Activated CD4-positive, alpha-beta memory T cell treated with anti-CD3 and anti-CD28 coated beads, Interleukin-2, amount 10 ng/mL, durations not matched to agents 7 days and 5 days (primary cell): ENCODE results near the gene OR8B2. TPM values are rescaled to one million over a fixed set of nuclear protein-coding genes. Genes with fewer than 3 reads are reported as not detected.
"Not testable (repeated sequence)": the region's sequence is repeated elsewhere in the genome, so short reads cannot be mapped to it uniquely, and the experiment has no call there.

Source experiments
- CTCF ChIA-PET: fragments of 350-600 bp; sonication (Branson Sonifier 250); formaldehyde crosslinking; loops from one replicate; lab custom pipeline; 2021; ENCODE audit warnings: antibody characterized with exemption, inconsistent platforms; lab: Charles Lee
- POLR2A ChIA-PET: fragments of 350-600 bp; sonication (Branson Sonifier 250); formaldehyde crosslinking; loops from one replicate; lab custom pipeline; 2021; ENCODE audit warnings: antibody characterized with exemption; lab: Charles Lee
- DNase-seq: peaks from one replicate; pipeline ENCODE4 v3.0.0-alpha.2; 2020
- H3K27ac Mint-ChIP-seq: one replicate; pipeline ENCODE4 v1.8.0; 2021; ENCODE audit warnings: mild to moderate bottlenecking, mixed read lengths
- H3K27me3 Mint-ChIP-seq: one replicate; pipeline ENCODE4 v1.8.0; 2021; ENCODE audit warnings: mixed read lengths
- H3K36me3 Mint-ChIP-seq: one replicate; pipeline ENCODE4 v1.8.0; 2021; ENCODE audit warnings: low read depth, mixed read lengths
- H3K4me1 Mint-ChIP-seq: one replicate; pipeline ENCODE4 v1.8.0; 2021; ENCODE audit warnings: mixed read lengths
- H3K4me3 Mint-ChIP-seq: one replicate; pipeline ENCODE4 v1.8.0; 2021; ENCODE audit warnings: mild to moderate bottlenecking, mixed read lengths
- H3K9me3 Mint-ChIP-seq: one replicate; pipeline ENCODE4 v1.8.0; 2021; ENCODE audit warnings: mixed read lengths
- total RNA-seq, 2 experiments: library from RNA; stranded (reverse); gene quantifications; one replicate each; pipeline ENCODE4 v1.2.3, GENCODE V29; 2021

Gene OR8B2, protein sequence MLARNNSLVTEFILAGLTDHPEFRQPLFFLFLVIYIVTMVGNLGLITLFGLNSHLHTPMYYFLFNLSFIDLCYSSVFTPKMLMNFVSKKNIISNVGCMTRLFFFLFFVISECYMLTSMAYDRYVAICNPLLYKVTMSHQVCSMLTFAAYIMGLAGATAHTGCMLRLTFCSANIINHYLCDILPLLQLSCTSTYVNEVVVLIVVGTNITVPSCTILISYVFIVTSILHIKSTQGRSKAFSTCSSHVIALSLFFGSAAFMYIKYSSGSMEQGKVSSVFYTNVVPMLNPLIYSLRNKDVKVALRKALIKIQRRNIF
- total RNA-seq = not detected

DNA sequence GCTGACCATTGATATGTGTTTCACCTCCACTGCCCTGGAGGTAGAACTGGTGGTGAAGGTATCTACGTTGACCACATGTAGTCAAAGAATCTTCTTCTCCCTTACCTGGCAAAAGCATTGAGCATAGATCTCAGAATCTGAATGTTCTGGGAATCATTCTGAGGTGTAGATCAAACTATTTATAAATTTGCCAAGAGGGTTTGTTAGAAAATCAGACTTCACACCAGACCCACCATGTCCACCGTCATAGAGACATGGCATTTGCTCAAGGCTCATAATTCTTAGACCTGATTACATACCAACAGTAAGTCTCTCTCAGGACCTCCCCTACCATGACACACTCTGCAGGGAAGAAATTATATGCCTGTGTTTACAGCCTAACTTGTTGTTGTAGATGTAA, at the start of gene OR8B2:
Gene OR8B2 (minus strand): TSS at position 101 of the 400 bp plus-strand sequence. CDS start 1,156 bp downstream, outside the sequence.
- peaks cover 2% of the 10 kb centered on the region for H3K9me3 Mint-ChIP-seq
- ChIA-PET CTCF (no interaction called here), POLR2A (no interaction called here)
- no peak within 1 kb of the TSS for H3K27ac Mint-ChIP-seq
- H3K4me3 Mint-ChIP-seq = no peak within 1 kb of the TSS
- H3K36me3 Mint-ChIP-seq = no peaks in the 10 kb centered on the region
- no peaks in the 10 kb centered on the region for H3K27me3 Mint-ChIP-seq
- no peak for DNase-seq
- no peaks in the 10 kb centered on the region for H3K4me1 Mint-ChIP-seq

GRCh38 chr11:124429599-124429998, 45.3 kb upstream of the OR8B2 start:
- Mint-ChIP-seq H3K4me3 (no peak overlapping the region), H3K9me3 (peaks cover 8% of the 10 kb centered on the region), H3K36me3 (no peaks in the 10 kb centered on the region), H3K27me3 (no peaks in the 10 kb centered on the region), H3K4me1 (no peaks in the 10 kb centered on the region), H3K27ac (no peak overlapping the region)
- no peak for DNase-seq
- CTCF ChIA-PET = no interaction called here
- POLR2A ChIA-PET = no interaction called here

DNA sequence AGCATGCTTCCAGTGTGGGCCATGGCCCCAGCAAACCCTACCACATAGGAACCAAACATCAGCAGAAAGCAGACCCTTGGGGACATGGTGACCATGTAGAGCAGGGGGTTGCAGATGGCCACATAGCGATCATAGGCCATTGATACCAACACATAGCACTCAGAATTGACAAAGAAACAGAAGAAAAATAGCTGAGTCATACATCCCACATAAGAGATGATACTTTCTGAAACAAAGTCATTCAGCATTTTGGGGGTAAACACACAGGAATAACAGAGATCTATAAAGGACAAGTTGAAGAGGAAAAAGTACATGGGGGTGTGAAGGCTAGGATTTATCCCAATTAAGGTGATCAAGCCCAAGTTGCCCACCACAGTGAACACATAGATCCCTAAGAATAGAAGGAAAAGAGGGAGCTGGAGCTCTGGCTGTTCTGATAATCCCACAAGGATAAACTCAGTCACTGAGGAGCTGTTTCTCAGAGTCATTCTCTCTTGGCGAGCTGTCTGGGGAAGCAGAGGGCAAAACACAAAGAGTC, 40.2 kb upstream of the OR8B2 start, which contains the start of gene OR8B4:
Gene OR8B4 (minus strand): TSS at position 488 of the 538 bp plus-strand sequence. CDS start 0 bp downstream, at position 488.
- Mint-ChIP-seq H3K27ac (no peak within 1 kb of the TSS), H3K4me3 (no peak within 1 kb of the TSS), H3K27me3 (peaks cover 5% of the 10 kb centered on the region), H3K9me3 (peaks cover 4% of the 10 kb centered on the region), H3K4me1 (no peaks in the 10 kb centered on the region), H3K36me3 (no peaks in the 10 kb centered on the region)
- ChIA-PET POLR2A (no interaction called here), CTCF (no interaction called here)
- DNase-seq = no peak

DNA sequence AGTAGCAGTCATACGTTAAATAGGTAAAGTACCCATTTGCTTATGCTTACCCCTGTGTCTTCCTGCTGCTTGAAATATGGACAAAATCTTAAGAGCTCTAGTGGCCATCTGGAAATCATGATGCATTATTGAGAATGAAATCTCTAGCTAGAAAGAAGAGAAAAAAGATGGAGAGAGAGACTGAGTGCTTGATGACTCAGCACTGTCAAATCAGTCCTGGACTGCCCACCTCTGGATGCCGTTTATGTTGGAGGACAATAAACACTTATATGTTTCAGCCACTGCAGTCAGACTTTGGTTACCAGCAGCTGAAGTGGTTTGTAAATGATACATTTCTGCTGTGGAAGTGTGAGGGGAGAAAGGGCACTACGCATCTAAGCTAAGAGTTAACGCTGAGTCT, 36.7 kb upstream of the OR8B2 start:
- Mint-ChIP-seq H3K4me1 (no peaks in the 10 kb centered on the region), H3K36me3 (no peaks in the 10 kb centered on the region), H3K4me3 (no peak overlapping the region), H3K27me3 (peaks cover 5% of the 10 kb centered on the region), H3K27ac (no peak overlapping the region), H3K9me3 (no peaks in the 10 kb centered on the region)
- ChIA-PET POLR2A (no interaction called here), CTCF (interaction anchor here (0.8 kb wide), 1 partner anchor 19 kb away, joined by 3 read pairs; no protein-coding TSS in a partner anchor)
- DNase-seq = no peak

GRCh38 chr11:124415356-124415923, 31.1 kb upstream of the OR8B2 start:
- no peak overlapping the region for H3K27ac Mint-ChIP-seq
- H3K9me3 Mint-ChIP-seq = no peaks in the 10 kb centered on the region
- peaks cover 3% of the 10 kb centered on the region for H3K27me3 Mint-ChIP-seq
- H3K4me3 Mint-ChIP-seq = no peak overlapping the region
- POLR2A ChIA-PET = no interaction called here
- CTCF ChIA-PET = interaction anchor here (0.7 to 2.5 kb wide), 7 partner anchors 14 to 737 kb away, joined by 3 to 15 read pairs (median 4); no protein-coding TSS in a partner anchor
- no peaks in the 10 kb centered on the region for H3K4me1 Mint-ChIP-seq
- no peaks in the 10 kb centered on the region for H3K36me3 Mint-ChIP-seq
- DNase-seq = no peak

GRCh38 chr11:124409906-124410305, 25.6 kb upstream of the OR8B2 start:
- no peak for DNase-seq
- POLR2A ChIA-PET = no interaction called here
- Mint-ChIP-seq H3K27me3 (peaks cover 17% of the 10 kb centered on the region), H3K4me3 (no peak overlapping the region), H3K27ac (no peak overlapping the region), H3K9me3 (no peaks in the 10 kb centered on the region), H3K4me1 (no peaks in the 10 kb centered on the region), H3K36me3 (no peaks in the 10 kb centered on the region)
- CTCF ChIA-PET = no interaction called here

GRCh38 chr11:124405581-124405980, 21.3 kb upstream of the OR8B2 start:
- H3K9me3 Mint-ChIP-seq = no peaks in the 10 kb centered on the region
- ChIA-PET POLR2A (no interaction called here), CTCF (no interaction called here)
- no peak overlapping the region for H3K4me3 Mint-ChIP-seq
- peaks cover 19% of the 10 kb centered on the region for H3K27me3 Mint-ChIP-seq
- H3K27ac Mint-ChIP-seq = no peak overlapping the region
- peaks cover 3% of the 10 kb centered on the region for H3K4me1 Mint-ChIP-seq
- DNase-seq = no peak
- H3K36me3 Mint-ChIP-seq = no peaks in the 10 kb centered on the region

GRCh38 chr11:124403186-124403585, 18.9 kb upstream of the OR8B2 start:
- H3K27me3 Mint-ChIP-seq, H3K36me3 Mint-ChIP-seq, H3K27ac Mint-ChIP-seq, H3K4me3 Mint-ChIP-seq, H3K9me3 Mint-ChIP-seq, POLR2A ChIA-PET, H3K4me1 Mint-ChIP-seq, DNase-seq: not testable (repeated sequence)
- CTCF ChIA-PET = interaction anchor here (1.4 to 2.5 kb wide), 3 partner anchors 71 to 181 kb away, joined by 3 to 22 read pairs (median 4); no protein-coding TSS in a partner anchor

- no peaks in the 10 kb centered on the region for H3K9me3 Mint-ChIP-seq
- CTCF ChIA-PET = interaction anchor here (0.6 to 2.5 kb wide), 19 partner anchors 9 to 481 kb away, joined by 3 to 22 read pairs (median 3); no protein-coding TSS in a partner anchor
- H3K36me3 Mint-ChIP-seq = no peaks in the 10 kb centered on the region
- peak; percentile 59 for DNase-seq
- peaks cover 3% of the 10 kb centered on the region for H3K4me1 Mint-ChIP-seq
- H3K4me3 Mint-ChIP-seq = no peak overlapping the region
- POLR2A ChIA-PET = no interaction called here
- no peak overlapping the region for H3K27ac Mint-ChIP-seq
- peaks cover 6% of the 10 kb centered on the region for H3K27me3 Mint-ChIP-seq
Measured at GRCh38 chr11:124402326-124402922, 18.1 kb upstream of the OR8B2 start.

DNA sequence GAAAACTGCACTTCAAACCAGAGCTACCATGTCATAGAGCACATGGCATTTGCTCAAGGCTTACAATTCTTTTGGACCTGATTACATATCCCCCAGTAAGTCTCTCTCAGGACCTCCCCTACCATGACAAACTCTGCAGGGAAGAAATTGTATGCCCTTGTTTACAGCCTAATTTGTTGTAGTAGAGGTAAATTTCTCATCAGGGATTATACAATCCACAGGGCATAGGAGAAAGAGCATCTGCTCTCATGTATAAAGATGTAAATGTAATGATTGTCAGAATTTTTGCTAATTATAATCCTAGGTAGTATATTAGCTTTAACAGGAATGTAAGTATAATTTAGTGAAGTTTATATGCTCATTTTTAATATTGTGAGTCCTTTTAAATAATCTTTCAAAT, 14.6 kb upstream of the OR8B2 start, which contains the start of gene OR8B3:
Gene OR8B3 (minus strand): TSS at position 101 of the 400 bp plus-strand sequence. CDS start 1,673 bp downstream, outside the sequence.
- no peaks in the 10 kb centered on the region for H3K36me3 Mint-ChIP-seq
- ChIA-PET POLR2A (no interaction called here), CTCF (no interaction called here)
- no peak for DNase-seq
- no peak within 1 kb of the TSS for H3K4me3 Mint-ChIP-seq
- H3K27me3 Mint-ChIP-seq = no peaks in the 10 kb centered on the region
- peaks cover 3% of the 10 kb centered on the region for H3K4me1 Mint-ChIP-seq
- no peaks in the 10 kb centered on the region for H3K9me3 Mint-ChIP-seq
- H3K27ac Mint-ChIP-seq = no peak within 1 kb of the TSS

- DNase-seq, H3K27me3 Mint-ChIP-seq, H3K36me3 Mint-ChIP-seq, POLR2A ChIA-PET, H3K9me3 Mint-ChIP-seq, CTCF ChIA-PET, H3K4me3 Mint-ChIP-seq, H3K4me1 Mint-ChIP-seq, H3K27ac Mint-ChIP-seq: not testable (repeated sequence)
Measured at GRCh38 chr11:124396847-124397246, 12.5 kb upstream of the OR8B2 start.

- H3K27ac Mint-ChIP-seq = no peak overlapping the region
- H3K4me3 Mint-ChIP-seq = no peak overlapping the region
- H3K9me3 Mint-ChIP-seq = no peaks in the 10 kb centered on the region
- ChIA-PET POLR2A (no interaction called here), CTCF (no interaction called here)
- DNase-seq = no peak
- H3K4me1 Mint-ChIP-seq = no peaks in the 10 kb centered on the region
- H3K36me3 Mint-ChIP-seq = no peaks in the 10 kb centered on the region
- no peaks in the 10 kb centered on the region for H3K27me3 Mint-ChIP-seq
Measured at GRCh38 chr11:124394408-124394807, 10.1 kb upstream of the OR8B2 start.

DNA sequence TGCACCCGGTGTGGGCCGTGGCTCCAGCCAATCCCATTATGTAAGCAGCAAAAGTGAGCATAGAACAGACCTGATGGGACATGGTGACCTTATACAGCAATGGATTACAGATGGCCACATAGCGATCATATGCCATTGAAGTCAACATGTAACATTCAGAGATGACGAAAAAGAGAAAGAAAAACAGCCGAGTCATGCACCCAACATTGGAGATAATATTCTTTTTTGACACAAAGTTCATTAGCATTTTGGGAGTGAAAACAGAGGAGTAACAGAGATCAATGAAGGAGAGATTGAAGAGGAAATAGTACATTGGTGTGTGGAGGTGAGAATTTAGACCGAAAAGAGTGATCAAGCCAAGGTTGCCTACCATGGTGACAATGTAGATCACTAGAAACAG, 1.4 kb downstream of the OR8B2 start:
- H3K36me3 Mint-ChIP-seq, H3K4me3 Mint-ChIP-seq, H3K4me1 Mint-ChIP-seq, H3K27ac Mint-ChIP-seq, CTCF ChIA-PET, H3K9me3 Mint-ChIP-seq, H3K27me3 Mint-ChIP-seq, POLR2A ChIA-PET, DNase-seq: not testable (repeated sequence)
